Measurements from ENCODE around the gene ILDR2.

ILDR2 gene

DNA sequence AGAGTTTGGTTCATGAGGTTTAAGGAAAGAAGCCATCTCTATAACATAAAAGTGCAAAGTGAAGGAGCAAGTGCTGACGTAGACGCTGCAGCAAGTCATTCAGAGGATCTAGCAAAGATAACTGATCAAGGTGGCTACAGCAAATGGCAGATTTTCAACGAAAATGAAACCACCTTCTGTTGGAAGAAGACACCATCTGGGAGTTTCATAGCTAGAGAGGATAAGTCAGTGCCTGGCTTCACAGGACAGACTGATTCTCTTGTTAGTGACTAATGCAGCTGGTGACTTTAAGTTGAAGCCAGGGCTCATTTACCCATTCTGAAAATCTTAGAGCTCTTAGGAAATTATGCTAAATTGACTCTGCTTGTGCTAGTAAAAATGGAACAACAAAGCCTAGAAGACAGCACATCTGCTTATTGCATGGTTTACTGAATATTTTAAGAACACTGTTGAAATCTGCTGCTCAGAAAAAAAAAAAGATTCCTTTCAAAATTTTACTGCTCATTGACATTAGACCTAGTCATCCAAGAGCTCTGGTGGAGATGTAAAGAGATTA lies 24.2 kb upstream of the ILDR2 start:
- Histone ChIP-seq H3K4me2 (ENCODE audit: low read length) (no peak overlapping the region), H2AFZ (no peak overlapping the region), H3K27me3 (ENCODE audit: control insufficient read depth, insufficient read depth, low read length) (no peaks in the 10 kb centered on the region), H3K27ac (no peak overlapping the region), H3K79me2 (no peaks in the 10 kb centered on the region), H3K36me3 (ENCODE audit: control insufficient read depth, insufficient read depth, low read length) (no peaks in the 10 kb centered on the region), H3K9me3 (ENCODE audit: control insufficient read depth, low read length) (no peaks in the 10 kb centered on the region), H3K4me1 (no peaks in the 10 kb centered on the region), H3K9ac (no peak overlapping the region), H3K4me3 (ENCODE audit: low read depth, low read length) (no peak overlapping the region)
- TF ChIP-seq, protein P1, sequence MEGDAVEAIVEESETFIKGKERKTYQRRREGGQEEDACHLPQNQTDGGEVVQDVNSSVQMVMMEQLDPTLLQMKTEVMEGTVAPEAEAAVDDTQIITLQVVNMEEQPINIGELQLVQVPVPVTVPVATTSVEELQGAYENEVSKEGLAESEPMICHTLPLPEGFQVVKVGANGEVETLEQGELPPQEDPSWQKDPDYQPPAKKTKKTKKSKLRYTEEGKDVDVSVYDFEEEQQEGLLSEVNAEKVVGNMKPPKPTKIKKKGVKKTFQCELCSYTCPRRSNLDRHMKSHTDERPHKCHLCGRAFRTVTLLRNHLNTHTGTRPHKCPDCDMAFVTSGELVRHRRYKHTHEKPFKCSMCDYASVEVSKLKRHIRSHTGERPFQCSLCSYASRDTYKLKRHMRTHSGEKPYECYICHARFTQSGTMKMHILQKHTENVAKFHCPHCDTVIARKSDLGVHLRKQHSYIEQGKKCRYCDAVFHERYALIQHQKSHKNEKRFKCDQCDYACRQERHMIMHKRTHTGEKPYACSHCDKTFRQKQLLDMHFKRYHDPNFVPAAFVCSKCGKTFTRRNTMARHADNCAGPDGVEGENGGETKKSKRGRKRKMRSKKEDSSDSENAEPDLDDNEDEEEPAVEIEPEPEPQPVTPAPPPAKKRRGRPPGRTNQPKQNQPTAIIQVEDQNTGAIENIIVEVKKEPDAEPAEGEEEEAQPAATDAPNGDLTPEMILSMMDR (IDR thresholded peaks at IDR 0.05) = no peak

DNA sequence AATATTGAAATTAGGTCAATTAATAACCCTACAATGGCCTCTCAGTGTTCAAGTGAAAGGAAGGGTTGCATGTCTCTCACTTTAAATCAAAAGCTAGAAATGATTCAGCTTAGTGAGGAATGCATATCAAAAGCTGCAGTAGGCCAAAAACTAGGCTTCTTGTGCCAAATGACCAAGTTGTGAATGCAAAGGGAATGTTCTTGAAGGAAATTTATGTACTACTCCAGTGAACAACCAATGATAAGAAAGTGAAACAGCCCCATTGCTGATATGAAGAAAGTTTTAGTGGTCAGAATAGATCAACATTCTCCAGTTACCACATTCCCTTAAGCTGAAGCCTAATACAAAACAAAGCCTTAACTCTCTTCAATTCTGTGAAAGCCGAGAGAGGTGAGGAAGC lies 23.7 kb upstream of the ILDR2 start:
- Histone ChIP-seq H3K9ac (no peak overlapping the region), H3K4me1 (no peaks in the 10 kb centered on the region), H3K9me3 (ENCODE audit: control insufficient read depth, low read length) (no peaks in the 10 kb centered on the region), H3K27me3 (ENCODE audit: control insufficient read depth, insufficient read depth, low read length) (no peaks in the 10 kb centered on the region), H3K27ac (no peak overlapping the region), H3K4me2 (ENCODE audit: low read length) (no peak overlapping the region), H3K4me3 (ENCODE audit: low read depth, low read length) (no peak overlapping the region), H3K36me3 (ENCODE audit: control insufficient read depth, insufficient read depth, low read length) (no peaks in the 10 kb centered on the region), H3K79me2 (no peaks in the 10 kb centered on the region), H2AFZ (no peak overlapping the region)
- TF ChIP-seq, protein P1 (IDR thresholded peaks at IDR 0.05) = no peak

DNA sequence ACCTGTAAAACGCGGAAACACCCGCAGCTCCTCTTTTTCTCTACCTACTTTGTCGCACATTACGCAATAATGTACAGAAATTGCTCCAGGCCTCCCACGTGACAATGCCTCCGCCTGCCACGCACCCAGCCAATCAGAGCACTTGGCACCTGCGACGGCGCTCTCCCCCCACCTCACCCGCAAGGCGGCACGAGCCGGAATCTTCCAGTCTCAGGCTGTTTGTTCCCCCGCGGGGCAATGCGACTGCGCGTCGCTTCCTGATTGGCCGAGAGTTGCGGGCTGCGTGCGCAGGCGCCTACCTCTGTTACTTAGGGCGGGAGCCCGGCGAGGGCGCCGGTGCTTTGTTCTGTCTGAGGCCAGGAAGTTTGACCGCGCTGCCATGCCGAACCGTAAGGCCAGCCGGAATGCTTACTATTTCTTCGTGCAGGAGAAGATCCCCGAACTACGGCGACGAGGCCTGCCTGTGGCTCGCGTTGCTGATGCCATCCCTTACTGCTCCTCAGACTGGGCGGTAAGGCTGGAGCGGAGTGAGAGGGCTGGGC lies 13.7 kb upstream of the ILDR2 start, which contains the start of gene MAEL:
MAEL (plus strand) TSS at position 307 of the 542 bp plus-strand sequence; CDS start at position 380, 73 bp downstream.
- no peaks in the 10 kb centered on the region for H3K27me3 ChIP-seq (ENCODE audit: control insufficient read depth, insufficient read depth, low read length)
- H3K79me2 ChIP-seq = no peaks in the 10 kb centered on the region
- no peak within 1 kb of the TSS for H3K27ac ChIP-seq
- no peak within 1 kb of the TSS for H3K9ac ChIP-seq
- H3K4me3 ChIP-seq (ENCODE audit: low read depth, low read length) = no peak within 1 kb of the TSS
- H3K36me3 ChIP-seq (ENCODE audit: control insufficient read depth, insufficient read depth, low read length) = no peaks in the 10 kb centered on the region
- no peak within 1 kb of the TSS for H3K4me2 ChIP-seq (ENCODE audit: low read length)
- no peak within 1 kb of the TSS for H2AFZ ChIP-seq
- TF ChIP-seq, protein P1 (IDR thresholded peaks at IDR 0.05) = no peak
- H3K4me1 ChIP-seq = no peaks in the 10 kb centered on the region
- H3K9me3 ChIP-seq (ENCODE audit: control insufficient read depth, low read length) = no peaks in the 10 kb centered on the region

DNA sequence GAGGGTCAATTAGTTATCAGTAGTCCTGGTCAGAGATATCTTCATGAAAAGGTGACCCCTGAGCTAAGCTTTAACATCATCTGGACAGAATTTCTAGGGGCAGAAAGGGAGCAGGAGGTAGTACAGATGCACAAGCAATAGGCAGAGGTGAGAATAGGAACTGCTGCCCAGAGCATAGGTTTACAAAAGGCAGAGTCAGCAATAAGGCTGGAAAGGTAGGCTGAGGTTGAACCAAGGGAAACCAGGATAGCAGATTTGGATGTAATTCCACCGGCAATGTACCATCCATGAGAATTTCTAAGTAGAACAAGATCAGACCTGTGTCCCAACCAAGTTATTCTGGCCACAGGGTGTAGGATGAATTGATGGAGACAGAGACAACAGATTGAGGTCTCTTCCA lies 6.2 kb upstream of the ILDR2 start:
- TF ChIP-seq, protein P1 (IDR thresholded peaks at IDR 0.05) = no peak
- Histone ChIP-seq H3K27ac (no peak overlapping the region), H3K27me3 (ENCODE audit: control insufficient read depth, insufficient read depth, low read length) (no peaks in the 10 kb centered on the region), H3K9ac (no peak overlapping the region), H3K9me3 (ENCODE audit: control insufficient read depth, low read length) (no peaks in the 10 kb centered on the region), H3K4me3 (ENCODE audit: low read depth, low read length) (no peak overlapping the region), H3K4me2 (ENCODE audit: low read length) (no peak overlapping the region), H2AFZ (no peak overlapping the region), H3K36me3 (ENCODE audit: control insufficient read depth, insufficient read depth, low read length) (no peaks in the 10 kb centered on the region), H3K79me2 (no peaks in the 10 kb centered on the region), H3K4me1 (no peaks in the 10 kb centered on the region)

DNA sequence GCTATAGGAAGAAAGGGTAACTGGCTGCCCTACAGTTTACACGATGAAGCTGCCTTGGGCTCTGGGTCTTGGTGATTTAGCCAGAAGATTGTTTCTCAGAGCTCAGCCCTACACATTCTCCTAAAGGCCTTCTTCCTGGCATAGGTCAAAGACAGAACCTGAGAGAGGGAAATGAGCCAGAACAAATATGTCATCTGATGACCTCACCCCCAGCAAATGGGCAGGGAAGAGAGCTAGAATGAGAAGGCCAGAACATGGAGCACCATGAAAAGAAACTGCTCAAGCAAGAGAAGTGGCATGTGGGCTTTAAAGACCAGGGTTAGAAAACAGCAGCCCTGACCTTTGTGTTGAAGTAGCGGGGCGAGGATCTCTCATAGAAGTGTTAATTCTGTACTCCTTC lies 5.5 kb upstream of the ILDR2 start:
- Histone ChIP-seq H3K9ac (no peak overlapping the region), H3K79me2 (no peaks in the 10 kb centered on the region), H3K4me3 (ENCODE audit: low read depth, low read length) (no peak overlapping the region), H2AFZ (no peak overlapping the region), H3K4me2 (ENCODE audit: low read length) (no peak overlapping the region), H3K4me1 (no peaks in the 10 kb centered on the region), H3K27me3 (ENCODE audit: control insufficient read depth, insufficient read depth, low read length) (no peaks in the 10 kb centered on the region), H3K36me3 (ENCODE audit: control insufficient read depth, insufficient read depth, low read length) (no peaks in the 10 kb centered on the region), H3K27ac (no peak overlapping the region), H3K9me3 (ENCODE audit: control insufficient read depth, low read length) (no peaks in the 10 kb centered on the region)
- TF ChIP-seq, protein P1 (IDR thresholded peaks at IDR 0.05) = no peak
